Measurements from ENCODE around the gene PPP2R5E.
A peak's percentile ranks its signal among the peaks of the same experiment; 100 is the strongest.
"Not testable (repeated sequence)": the region's sequence is repeated elsewhere in the genome, so short reads cannot be mapped to it uniquely, and the experiment has no call there.

PPP2R5E gene

GRCh38 chr14:63431466-63431865, 111.7 kb downstream of the PPP2R5E start:
- DNase-seq: no peak

- no peak for DNase-seq
These were observed 114.7 kb downstream of the PPP2R5E start for GRCh38 chr14:63428486-63428885.

- no peak for DNase-seq
These were observed 116.3 kb downstream of the PPP2R5E start for GRCh38 chr14:63426838-63427352.

GRCh38 chr14:63423889-63424288, 119.3 kb downstream of the PPP2R5E start:
- DNase-seq: no peak

GRCh38 chr14:63423381-63423780, 119.8 kb downstream of the PPP2R5E start:
- DNase-seq: no peak

GRCh38 chr14:63421919-63422318, 121.3 kb downstream of the PPP2R5E start:
- no peak for DNase-seq

- DNase-seq: no peak
These were observed 122.0 kb downstream of the PPP2R5E start for GRCh38 chr14:63421226-63421625.

GRCh38 chr14:63418020-63418419, 125.2 kb downstream of the PPP2R5E start:
- DNase-seq: no peak

- no peak for DNase-seq
These were observed 130.2 kb downstream of the PPP2R5E start for GRCh38 chr14:63413009-63413408.

GRCh38 chr14:63406333-63406732, 136.8 kb downstream of the PPP2R5E start:
- DNase-seq: no peak

GRCh38 chr14:63405715-63406114, 137.5 kb downstream of the PPP2R5E start:
- DNase-seq: no peak

- DNase-seq: no peak
These were observed 138.3 kb downstream of the PPP2R5E start for GRCh38 chr14:63404906-63405305.

GRCh38 chr14:63401646-63402045, 141.5 kb downstream of the PPP2R5E start:
- DNase-seq: no peak

- no peak for DNase-seq
These were observed 144.2 kb downstream of the PPP2R5E start for GRCh38 chr14:63398952-63399351.

GRCh38 chr14:63394841-63395240, 148.3 kb downstream of the PPP2R5E start:
- DNase-seq: no peak

GRCh38 chr14:63394432-63394831, 148.7 kb downstream of the PPP2R5E start:
- DNase-seq: no peak

GRCh38 chr14:63393012-63393411, 150.2 kb downstream of the PPP2R5E start:
- no peak for DNase-seq

- no peak for DNase-seq
These were observed 150.9 kb downstream of the PPP2R5E start for GRCh38 chr14:63392236-63392635.

- peak; percentile 52 for DNase-seq
These were observed 154.3 kb downstream of the PPP2R5E start for GRCh38 chr14:63388766-63389431.

- no peak for DNase-seq
These were observed 155.5 kb downstream of the PPP2R5E start for GRCh38 chr14:63387711-63388110.

GRCh38 chr14:63383776-63384367, 159.3 kb downstream of the PPP2R5E start:
- DNase-seq: no peak

- DNase-seq: no peak
These were observed 164.7 kb downstream of the PPP2R5E start for GRCh38 chr14:63378444-63378843.

- DNase-seq: no peak
These were observed 167.4 kb downstream of the PPP2R5E start for GRCh38 chr14:63375769-63376168.

GRCh38 chr14:63371613-63372012, 171.6 kb downstream of the PPP2R5E start:
- DNase-seq: not testable (repeated sequence)

GRCh38 chr14:63371033-63371432, 172.1 kb downstream of the PPP2R5E start:
- no peak for DNase-seq

Measured in NCI-H1694 (cell line).